Anterior cingulate cortex (tissue), 58 donors: ENCODE results near the gene SORD.
"Not testable (repeated sequence)": the region's sequence is repeated elsewhere in the genome, so short reads cannot be mapped to it uniquely, and the experiment has no call there.

Experiments used
- DNase-seq, 58 donors: peaks; one replicate each; lab custom pipeline; 2025; lab: John Stamatoyannopoulos, UW

The SORD gene

GRCh38 chr15:45093622-45094357 is 70.8 kb downstream of the SORD start:
- no peak for DNase-seq

GRCh38 chr15:45094358-45094730 is 71.3 kb downstream of the SORD start:
- no peak for DNase-seq

- no peak for DNase-seq
Observed at GRCh38 chr15:45095661-45096060, 72.7 kb downstream of the SORD start.

DNA sequence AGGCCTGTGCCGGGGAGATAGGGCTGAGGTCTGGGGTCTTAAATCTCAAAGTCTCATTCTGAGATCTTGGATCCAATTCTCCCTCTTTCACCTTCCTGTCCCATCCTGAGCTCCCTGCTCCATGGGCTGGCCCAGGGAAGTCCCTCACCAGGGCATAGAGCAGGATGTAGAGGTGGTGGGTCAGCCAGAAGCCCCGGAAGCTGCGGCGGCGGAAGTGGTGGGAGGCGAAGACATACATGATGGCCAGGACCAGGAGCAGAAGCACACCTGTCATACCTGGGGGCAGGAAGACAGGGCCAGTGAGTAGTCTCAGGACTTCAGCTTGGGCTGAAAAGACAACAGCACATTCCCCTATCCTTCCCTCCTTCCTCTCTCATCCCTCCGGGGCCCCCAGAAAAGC is 74.5 kb downstream of the SORD start:
- DNase-seq, result no peak

- DNase-seq, result no peak
Observed at GRCh38 chr15:45099549-45100165, 76.7 kb downstream of the SORD start.

GRCh38 chr15:45100884-45101625 is 78.1 kb downstream of the SORD start:
- DNase-seq, result no peak

- no peak for DNase-seq
Observed at GRCh38 chr15:45101749-45102148, 78.8 kb downstream of the SORD start.

GRCh38 chr15:45102226-45102625 is 79.2 kb downstream of the SORD start:
- no peak for DNase-seq

DNA sequence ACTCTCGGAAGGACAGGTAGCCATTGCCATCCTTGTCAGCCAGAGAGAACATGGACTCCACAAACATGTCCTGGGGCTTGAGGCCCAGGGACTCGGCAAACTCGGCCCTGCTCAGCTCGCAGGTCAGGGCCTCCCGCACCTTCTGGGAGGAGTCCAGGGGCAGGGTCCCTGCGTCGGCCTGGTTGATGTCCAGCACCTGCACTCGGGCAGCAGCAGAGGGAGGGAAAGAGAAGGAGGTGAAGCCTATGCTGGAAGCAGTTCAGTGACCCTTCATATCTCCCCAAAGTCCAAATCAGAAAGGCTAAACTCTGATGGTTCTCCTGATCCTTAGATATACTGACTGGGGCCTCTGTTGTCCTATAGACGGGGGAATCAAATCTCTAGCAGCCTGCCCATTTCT is 81.2 kb downstream of the SORD start:
- not testable (repeated sequence) for DNase-seq

- DNase-seq, result no peak
Observed at GRCh38 chr15:45105586-45105985, 82.6 kb downstream of the SORD start.

DNA sequence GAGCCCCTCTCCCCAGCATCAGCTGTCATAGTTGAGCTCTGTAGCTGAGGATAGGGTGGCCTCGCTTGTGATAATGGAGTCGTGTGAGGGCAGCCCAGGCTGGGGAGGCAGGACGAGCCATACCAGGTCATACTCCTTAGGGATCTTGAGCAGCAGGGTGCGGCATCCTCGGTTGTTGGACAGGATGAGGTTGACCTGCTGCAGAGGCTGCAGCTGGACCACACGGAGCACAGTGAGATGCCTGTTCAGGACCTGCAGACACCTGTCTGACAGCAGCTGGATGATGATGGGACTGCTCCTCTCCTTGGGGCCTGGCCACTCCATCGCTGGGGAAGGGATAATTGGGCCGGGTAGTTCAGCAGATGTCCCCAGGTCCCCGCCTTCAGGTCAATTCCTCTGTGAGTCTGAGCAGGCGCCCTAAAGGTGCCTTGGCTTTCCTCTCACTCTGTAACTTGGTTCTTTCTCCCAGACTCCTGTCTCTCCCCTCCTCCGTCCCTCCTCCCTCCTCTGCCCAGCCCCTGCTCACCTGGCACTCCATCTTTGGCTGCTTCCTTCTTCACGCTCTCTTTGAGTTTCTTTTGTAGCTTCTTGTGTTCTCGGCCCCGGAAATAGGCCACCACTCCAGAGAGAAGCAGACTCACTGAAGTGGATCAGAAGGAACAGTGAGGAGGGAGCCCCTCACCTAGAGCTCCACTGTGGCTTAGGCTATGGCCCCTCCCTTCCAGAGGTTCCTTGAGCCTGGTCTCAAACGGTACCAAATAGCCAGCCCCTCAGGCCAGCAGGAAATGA is 83.2 kb downstream of the SORD start:
- no peak for DNase-seq

DNA sequence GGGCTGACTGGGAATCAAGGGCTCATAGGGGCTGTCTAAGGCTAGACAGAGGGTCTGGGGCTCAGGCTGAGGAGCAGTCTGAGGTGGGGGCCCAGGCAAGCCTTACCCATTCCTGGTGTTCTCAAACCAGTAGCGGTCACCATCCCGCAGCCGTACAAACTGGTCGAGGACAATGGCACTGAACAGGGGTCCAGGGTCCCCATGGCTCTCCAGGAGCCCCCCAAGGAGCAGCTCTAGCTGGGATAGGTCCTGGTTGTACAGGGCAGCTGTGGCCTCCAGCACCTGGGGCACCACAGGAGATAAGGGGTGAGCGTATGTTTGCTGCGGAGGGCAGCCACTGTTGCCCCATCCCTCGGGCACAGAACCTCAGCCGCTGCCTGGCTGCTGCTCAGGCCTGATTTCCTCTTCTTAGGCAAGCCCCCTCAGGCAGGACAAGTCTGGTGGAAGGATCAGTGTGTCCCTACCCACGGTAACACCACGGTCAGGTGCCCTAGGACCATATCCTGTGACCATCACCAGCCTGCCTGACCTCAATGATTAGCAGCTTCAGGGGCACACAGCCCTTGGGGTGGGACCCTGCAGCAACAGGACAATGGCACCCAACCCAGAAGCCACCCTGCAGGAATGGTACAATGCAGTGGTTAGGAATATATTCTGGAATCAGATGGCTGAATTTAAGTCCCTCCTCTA is 85.1 kb downstream of the SORD start:
- no peak for DNase-seq

GRCh38 chr15:45110256-45110820 is 87.3 kb downstream of the SORD start:
- DNase-seq, result no peak

- DNase-seq, result no peak
Observed at GRCh38 chr15:45111390-45112142, 88.6 kb downstream of the SORD start.

DNA sequence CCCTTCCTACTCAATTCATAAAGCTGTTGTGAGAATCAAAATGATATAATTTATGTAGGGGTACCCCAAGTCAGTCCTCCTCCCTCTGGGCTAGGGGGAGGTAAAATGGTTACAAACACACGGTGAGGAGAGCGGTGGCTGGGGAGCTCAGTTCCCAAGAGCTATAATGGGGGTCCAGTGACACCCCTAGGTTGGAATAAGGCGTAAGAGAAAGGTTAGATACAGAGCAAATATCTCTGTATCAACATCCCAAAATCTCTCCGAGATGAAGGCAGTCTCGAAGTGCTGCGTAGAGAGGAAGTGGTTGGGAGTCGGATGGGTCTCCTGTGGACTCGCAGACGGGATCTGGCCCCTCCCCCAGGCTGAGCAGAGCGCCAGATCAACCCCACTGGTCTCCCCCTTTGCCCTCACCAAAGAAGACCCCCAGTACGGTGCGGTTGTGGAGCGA is 89.2 kb downstream of the SORD start:
- no peak for DNase-seq

DNA sequence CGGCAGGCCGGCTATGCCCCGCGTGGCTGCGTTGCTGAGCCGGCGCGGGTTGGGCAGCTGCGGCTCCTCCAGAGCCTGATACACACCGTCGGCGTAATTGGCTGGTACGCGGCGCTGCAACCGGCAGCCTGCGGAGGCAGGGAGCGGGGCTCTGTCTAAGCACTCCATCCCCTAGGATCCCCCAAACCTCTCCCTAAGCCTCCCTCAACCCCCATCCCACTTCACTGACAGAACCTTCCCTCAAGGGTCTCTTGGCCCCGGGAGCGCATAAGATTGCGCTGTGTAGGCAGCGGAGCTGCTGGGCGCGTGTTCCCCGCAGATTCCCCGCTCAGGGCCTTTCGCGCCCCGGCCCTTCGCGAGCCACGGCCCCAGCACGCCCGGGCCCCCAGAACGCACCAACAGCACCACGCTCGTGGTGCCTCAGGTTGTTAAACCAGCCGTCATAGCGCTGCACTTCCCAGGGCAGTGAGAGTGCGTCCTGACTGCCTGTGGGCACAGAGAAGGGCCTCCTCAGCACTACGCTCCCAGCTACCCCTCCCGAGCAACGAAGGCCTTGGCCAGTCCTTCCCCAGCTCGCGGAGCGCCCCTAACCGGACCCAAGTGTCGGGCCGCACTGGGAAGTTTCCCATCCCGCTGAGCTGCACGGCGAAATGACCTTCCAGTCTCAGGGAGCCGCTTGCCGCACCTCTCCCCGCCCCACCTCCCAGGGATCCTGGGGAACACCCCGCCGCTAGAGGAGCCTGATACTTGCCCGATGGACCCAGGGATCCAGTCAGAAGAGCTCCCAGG is 89.8 kb downstream of the SORD start:
- no peak for DNase-seq

GRCh38 chr15:45113380-45113990 is 90.5 kb downstream of the SORD start:
- no peak for DNase-seq
